PC-9 (cell line): Measurements from ENCODE around the gene MGAT4A. TPM values are rescaled to one million over a fixed set of nuclear protein-coding genes. Genes with fewer than 3 reads are reported as not detected.

Experiments
- BruUV-seq: library from RNA; stranded (reverse); fragments of 400-500 nt; replicated peaks from 2 replicates; lab custom pipeline; 2021; lab: Mats Ljungman, UMichigan
- CTCF ChIA-PET: fragments of 300-600 bp; sonication (Branson Sonifier 250); formaldehyde crosslinking; loops from one replicate; lab custom pipeline; 2022; ENCODE audit warnings: antibody characterized with exemption; lab: Charles Lee
- POLR2A ChIA-PET: fragments of 300-600 bp; sonication (Branson Sonifier 250); formaldehyde crosslinking; loops from one replicate; lab custom pipeline; 2022; ENCODE audit warnings: antibody characterized with exemption; ENCODE audit not compliant: unreplicated experiment; lab: Charles Lee
- DNase-seq, 2 experiments: peaks; one replicate each; pipeline versions ENCODE4 v3.0.0 to v3.0.0-alpha.2; 2015 to 2022; ENCODE audit warnings: mixed read lengths in 1 of 2
- H2AFZ ChIP-seq: fragments of 200-600 bp; sonication (generic); 2 replicates; pipeline ENCODE4 v1.8.1; 2017; ENCODE audit warnings: antibody characterized with exemption
- H3F3A ChIP-seq: fragments of 200-600 bp; sonication (generic); 2 replicates; pipeline ENCODE4 v1.8.1; 2017; ENCODE audit warnings: antibody characterized with exemption, mild to moderate bottlenecking, low read depth; ENCODE audit not compliant: insufficient read depth
- H3K27ac ChIP-seq: fragments of 200-600 bp; sonication (generic); 2 replicates; pipeline ENCODE4 v1.6.1; 2016; ENCODE audit warnings: mixed run types
- H3K27me3 ChIP-seq: fragments of 200-600 bp; sonication (generic); 2 replicates; pipeline ENCODE4 v1.6.1; 2016; ENCODE audit warnings: low read depth, mixed run types; ENCODE audit not compliant: insufficient read depth
- H3K36me3 ChIP-seq: fragments of 200-600 bp; sonication (generic); 2 replicates; pipeline ENCODE4 v1.6.1; 2016; ENCODE audit warnings: low read depth, mixed run types
- H3K4me1 ChIP-seq: fragments of 200-600 bp; sonication (generic); replicated peaks from 2 replicates; pipeline ENCODE4 v1.6.1; 2016; ENCODE audit warnings: mixed run types; ENCODE audit not compliant: insufficient read depth
- H3K4me2 ChIP-seq: fragments of 200-600 bp; sonication (generic); 2 replicates; pipeline ENCODE4 v1.6.1; 2017; ENCODE audit warnings: mixed run types
- H3K4me3 ChIP-seq: fragments of 200-600 bp; sonication (generic); 2 replicates; pipeline ENCODE4 v1.6.1; 2016; ENCODE audit warnings: mixed run types
- H3K79me2 ChIP-seq: fragments of 200-600 bp; sonication (generic); 2 replicates; pipeline ENCODE4 v1.6.1; 2017; ENCODE audit warnings: low read depth, mixed run types
- H3K9me2 ChIP-seq: fragments of 200-600 bp; sonication (generic); 2 replicates; pipeline ENCODE4 v1.8.1; 2017; ENCODE audit warnings: mild to moderate bottlenecking; ENCODE audit not compliant: insufficient read depth
- H3K9me3 ChIP-seq: fragments of 200-600 bp; sonication (generic); 2 replicates; pipeline ENCODE4 v1.8.1; 2016; ENCODE audit warnings: low read depth; ENCODE audit not compliant: insufficient read depth
- H4K20me1 ChIP-seq: fragments of 200-600 bp; sonication (generic); 2 replicates; pipeline ENCODE4 v1.8.1; 2017; ENCODE audit not compliant: insufficient read depth
- EZH2 ChIP-seq: fragments of 200-600 bp; sonication (generic); IDR thresholded peaks from 2 replicates; pipeline ENCODE4 v1.8.0; 2017; ENCODE audit warnings: antibody characterized with exemption, low read depth
- intact Hi-C: fragments of 100-400 bp; cut with micrococcal nuclease; formaldehyde crosslinking; loops from one replicate; pipeline ENCODE4 v1.10.0; 2022; ENCODE audit not compliant: unreplicated experiment
- total RNA-seq: library from RNA; stranded (reverse); gene quantifications from 2 replicates; pipeline ENCODE4 v1.2.3, GENCODE V29; 2021
- TF ChIP-seq, protein P1 (sequence below): fragments of 200-600 bp; sonication (generic); conservative IDR thresholded peaks from 2 replicates; pipeline ENCODE4 v1.6.1; 2017; ENCODE audit warnings: mixed run types, antibody characterized with exemption, mild to moderate bottlenecking, moderate library complexity

MGAT4A gene
- total RNA-seq, 1 experiment from 2014 or later, result 12.9 TPM

DNA sequence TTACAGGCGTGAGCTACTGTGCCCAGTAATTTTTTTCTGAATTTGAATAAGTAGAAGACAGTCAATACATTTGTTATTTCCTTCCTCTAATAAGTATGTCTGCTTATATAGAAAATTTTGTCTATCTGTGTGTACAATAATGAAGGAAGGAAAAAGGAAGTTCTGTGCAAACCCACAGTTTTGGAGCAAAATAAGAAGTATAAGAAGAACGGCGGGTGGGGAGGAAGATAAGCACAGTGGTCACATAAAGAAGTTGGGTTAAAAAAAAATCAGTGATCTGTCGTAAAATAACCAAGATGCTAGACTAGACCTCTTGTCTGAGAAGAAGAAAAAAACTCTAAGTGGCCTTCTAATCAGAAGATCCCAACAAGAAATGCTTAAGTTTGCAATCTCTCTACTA, 20.2 kb downstream of the MGAT4A start:
- no peaks in the 10 kb centered on the region for H3K4me1 ChIP-seq
- no peaks in the 10 kb centered on the region; the same call in 1 of the 2 replicates for H3K9me2 ChIP-seq
- DNase-seq, result no peak
- no peak overlapping the region for H3K4me3 ChIP-seq
- H3K9me3 ChIP-seq, result no peaks in the 10 kb centered on the region
- intact Hi-C loops, result no loop called here
- POLR2A ChIA-PET, result interaction anchor here (0.6 kb wide), 1 partner anchor 995 kb away, joined by 19 read pairs; no protein-coding TSS in a partner anchor
- no peaks in the 10 kb centered on the region for H4K20me1 ChIP-seq
- no peak overlapping the region for H3K4me2 ChIP-seq
- no peaks in the 10 kb centered on the region for H3F3A ChIP-seq
- no peaks in the 10 kb centered on the region for H3K36me3 ChIP-seq
- TF ChIP-seq, protein P1, sequence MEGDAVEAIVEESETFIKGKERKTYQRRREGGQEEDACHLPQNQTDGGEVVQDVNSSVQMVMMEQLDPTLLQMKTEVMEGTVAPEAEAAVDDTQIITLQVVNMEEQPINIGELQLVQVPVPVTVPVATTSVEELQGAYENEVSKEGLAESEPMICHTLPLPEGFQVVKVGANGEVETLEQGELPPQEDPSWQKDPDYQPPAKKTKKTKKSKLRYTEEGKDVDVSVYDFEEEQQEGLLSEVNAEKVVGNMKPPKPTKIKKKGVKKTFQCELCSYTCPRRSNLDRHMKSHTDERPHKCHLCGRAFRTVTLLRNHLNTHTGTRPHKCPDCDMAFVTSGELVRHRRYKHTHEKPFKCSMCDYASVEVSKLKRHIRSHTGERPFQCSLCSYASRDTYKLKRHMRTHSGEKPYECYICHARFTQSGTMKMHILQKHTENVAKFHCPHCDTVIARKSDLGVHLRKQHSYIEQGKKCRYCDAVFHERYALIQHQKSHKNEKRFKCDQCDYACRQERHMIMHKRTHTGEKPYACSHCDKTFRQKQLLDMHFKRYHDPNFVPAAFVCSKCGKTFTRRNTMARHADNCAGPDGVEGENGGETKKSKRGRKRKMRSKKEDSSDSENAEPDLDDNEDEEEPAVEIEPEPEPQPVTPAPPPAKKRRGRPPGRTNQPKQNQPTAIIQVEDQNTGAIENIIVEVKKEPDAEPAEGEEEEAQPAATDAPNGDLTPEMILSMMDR, result no peak
- TF ChIP-seq EZH2, result no peak
- CTCF ChIA-PET, result no interaction called here
- no peak overlapping the region for H2AFZ ChIP-seq
- no peak overlapping the region for H3K27ac ChIP-seq
- no peaks in the 10 kb centered on the region for H3K27me3 ChIP-seq
- no peaks in the 10 kb centered on the region for H3K79me2 ChIP-seq
- no TSS peak for BruUV-seq

DNA sequence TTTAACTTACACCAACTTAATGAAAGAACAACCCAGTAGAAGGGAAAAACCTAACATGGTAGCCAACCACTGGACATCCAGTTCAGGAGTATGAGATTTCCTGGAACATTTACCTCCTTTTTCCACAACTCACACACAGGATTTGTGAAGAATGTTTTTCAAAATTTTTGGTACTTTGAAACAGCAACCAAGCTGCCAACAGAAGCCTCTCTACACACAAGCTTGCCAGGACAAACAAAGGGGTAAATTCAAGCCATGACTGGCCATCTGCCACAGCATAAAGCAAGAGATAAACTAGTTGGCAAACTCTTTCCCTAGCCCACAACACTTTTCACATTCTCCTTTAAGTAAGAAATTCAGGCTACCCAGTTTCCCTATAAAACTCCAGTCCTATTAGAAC, 21.4 kb downstream of the MGAT4A start:
- H4K20me1 ChIP-seq, result no peaks in the 10 kb centered on the region
- no peak for DNase-seq
- CTCF ChIA-PET, result no interaction called here
- no peaks in the 10 kb centered on the region for H3K9me3 ChIP-seq
- BruUV-seq, result no TSS peak
- H3K27ac ChIP-seq, result no peak overlapping the region
- H2AFZ ChIP-seq, result no peak overlapping the region
- POLR2A ChIA-PET, result interaction anchor here (0.7 kb wide), 1 partner anchor 57 kb away, joined by 6 read pairs; no protein-coding TSS in a partner anchor
- H3K4me2 ChIP-seq, result no peak overlapping the region
- TF ChIP-seq, protein P1, result no peak
- no peak for TF ChIP-seq EZH2
- no peaks in the 10 kb centered on the region for H3F3A ChIP-seq
- intact Hi-C loops, result no loop called here
- no peaks in the 10 kb centered on the region for H3K27me3 ChIP-seq
- H3K4me1 ChIP-seq, result no peaks in the 10 kb centered on the region
- H3K79me2 ChIP-seq, result no peaks in the 10 kb centered on the region
- no peaks in the 10 kb centered on the region; the same call in 1 of the 2 replicates for H3K9me2 ChIP-seq
- no peak overlapping the region for H3K4me3 ChIP-seq
- no peaks in the 10 kb centered on the region for H3K36me3 ChIP-seq

DNA sequence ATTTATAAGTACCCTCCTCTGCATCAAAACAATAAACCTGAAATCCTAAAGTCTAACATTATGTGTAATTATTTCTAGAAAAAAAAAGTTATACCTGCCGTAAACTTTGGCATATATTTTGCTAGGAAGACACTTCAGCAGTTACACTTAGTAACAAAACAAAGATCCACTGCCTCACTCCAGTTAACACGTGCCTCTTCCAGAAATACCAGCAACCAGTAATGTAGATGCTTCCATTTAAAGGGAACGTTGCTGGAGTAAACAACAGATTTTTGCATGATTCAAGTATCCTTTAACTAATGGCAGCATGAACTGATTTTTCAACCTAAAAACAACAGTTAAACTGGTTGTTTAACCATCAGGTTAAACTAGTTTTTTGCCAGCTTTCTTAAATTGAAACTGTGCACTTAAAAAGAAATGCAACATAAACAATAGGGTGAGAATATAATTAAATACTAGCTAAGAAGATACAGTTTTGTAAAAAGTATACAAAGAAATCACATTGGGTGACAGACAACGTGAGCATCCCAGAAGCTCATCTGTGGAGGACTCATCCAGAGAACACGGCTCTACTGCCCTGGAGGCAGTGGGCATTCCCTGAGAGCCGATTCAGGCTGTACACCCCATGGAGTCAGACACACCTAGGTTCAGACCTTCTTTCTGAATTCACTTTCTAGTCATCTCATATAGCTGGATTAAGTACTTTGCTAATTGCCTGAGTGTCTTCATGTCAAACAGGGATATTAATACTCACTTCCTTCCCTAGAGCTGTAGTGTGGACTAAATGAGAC, 22.3 kb downstream of the MGAT4A start:
- no peaks in the 10 kb centered on the region for H3K27me3 ChIP-seq
- DNase-seq, result no peak
- no peak overlapping the region for H3K4me2 ChIP-seq
- no peaks in the 10 kb centered on the region for H3K9me3 ChIP-seq
- H2AFZ ChIP-seq, result no peak overlapping the region
- CTCF ChIA-PET, result no interaction called here
- H3K27ac ChIP-seq, result no peak overlapping the region
- POLR2A ChIA-PET, result interaction anchor here (0.6 kb wide), 1 partner anchor 371 kb away, joined by 3 read pairs; no protein-coding TSS in a partner anchor
- H3K79me2 ChIP-seq, result no peaks in the 10 kb centered on the region
- no peaks in the 10 kb centered on the region for H4K20me1 ChIP-seq
- H3K4me1 ChIP-seq, result no peaks in the 10 kb centered on the region
- BruUV-seq, result no TSS peak
- H3K9me2 ChIP-seq, result no peaks in the 10 kb centered on the region
- H3K4me3 ChIP-seq, result no peak overlapping the region
- H3K36me3 ChIP-seq, result no peaks in the 10 kb centered on the region
- H3F3A ChIP-seq, result no peaks in the 10 kb centered on the region
- no peak for TF ChIP-seq EZH2
- TF ChIP-seq, protein P1, result no peak
- intact Hi-C loops, result no loop called here
